ENCODE measurements around the gene MAOA.

- no peak for TF ChIP-seq EZH2 (IDR thresholded peaks at IDR 0.05)
- TF ChIP-seq POLR2AphosphoS5 (IDR thresholded peaks at IDR 0.05; ENCODE audit: borderline replicate concordance, low read depth, low read length) = no peak
- TF ChIP-seq FOXP2 (optimal IDR thresholded peaks at IDR 0.05; ENCODE audit: control extremely low read depth, extremely low read length, insufficient read depth) = no peak
These were observed 75.0 kb downstream of the MAOA start for GRCh38 chrX:43731086-43731485.

Measured in SK-N-MC (cell line).